HG03432 (cell line): Measurements from ENCODE around the gene SERPINA4.

ENCODE experiments used
- ATAC-seq: cut with Tn5 transposase; IDR thresholded peaks from one replicate; pipeline ENCODE4 v1.9.1; 2021; ENCODE audit warnings: mild to moderate bottlenecking, moderate library complexity; ENCODE audit not compliant: unreplicated experiment

The SERPINA4 gene

GRCh38 chr14:94542111-94542810 lies 19.0 kb upstream of the SERPINA4 start:
- ATAC-seq: no peak

- ATAC-seq: no peak
Measured at GRCh38 chr14:94542811-94543440, 18.3 kb upstream of the SERPINA4 start.

- no peak for ATAC-seq
Measured at GRCh38 chr14:94543449-94544124, 17.7 kb upstream of the SERPINA4 start.

- no peak for ATAC-seq
Measured at GRCh38 chr14:94544726-94545125, 16.5 kb upstream of the SERPINA4 start.

GRCh38 chr14:94545131-94545841 lies 16.0 kb upstream of the SERPINA4 start:
- no peak for ATAC-seq

GRCh38 chr14:94547151-94547680 lies 14.0 kb upstream of the SERPINA4 start:
- no peak for ATAC-seq

- no peak for ATAC-seq
Measured at GRCh38 chr14:94547726-94548125, 13.5 kb upstream of the SERPINA4 start.

GRCh38 chr14:94548131-94548998 lies 12.9 kb upstream of the SERPINA4 start:
- ATAC-seq: no peak

- ATAC-seq: peak; percentile 57
Measured at GRCh38 chr14:94548999-94549985, 11.9 kb upstream of the SERPINA4 start.

GRCh38 chr14:94550041-94550440 lies 11.2 kb upstream of the SERPINA4 start:
- no peak for ATAC-seq

GRCh38 chr14:94555991-94556390 lies 5.3 kb upstream of the SERPINA4 start:
- ATAC-seq: no peak

- ATAC-seq: no peak
Measured at GRCh38 chr14:94557327-94557726, 3.9 kb upstream of the SERPINA4 start.

- ATAC-seq: no peak
Measured at GRCh38 chr14:94558842-94559241, 2.4 kb upstream of the SERPINA4 start.

- ATAC-seq: no peak
Measured at GRCh38 chr14:94559638-94560290, 1.5 kb upstream of the SERPINA4 start.

- no peak for ATAC-seq
Measured at GRCh38 chr14:94560291-94560665, 964 bp upstream of the SERPINA4 start.

GRCh38 chr14:94561656-94562010 lies 391 bp downstream of the SERPINA4 start:
- no peak for ATAC-seq

- ATAC-seq: no peak
Measured at GRCh38 chr14:94562022-94562421, 780 bp downstream of the SERPINA4 start.

GRCh38 chr14:94562941-94563883 lies 2.0 kb downstream of the SERPINA4 start:
- no peak for ATAC-seq
